Stimulated activated CD4-positive, alpha-beta T cell treated with anti-CD3 and anti-CD28 coated beads, TNF-alpha, amount 100 ng/mL, for 4 hours (primary cell): Measurements from ENCODE around the gene CFC1B.
"Not testable (repeated sequence)": the region's sequence is repeated elsewhere in the genome, so short reads cannot be mapped to it uniquely, and the experiment has no call there.

Source experiments
- DNase-seq, 3 experiments: peaks; one replicate each; pipeline ENCODE4 v3.0.0-alpha.2; 2020; ENCODE audit warnings: low read depth in 3 of 3

CFC1B gene

DNA sequence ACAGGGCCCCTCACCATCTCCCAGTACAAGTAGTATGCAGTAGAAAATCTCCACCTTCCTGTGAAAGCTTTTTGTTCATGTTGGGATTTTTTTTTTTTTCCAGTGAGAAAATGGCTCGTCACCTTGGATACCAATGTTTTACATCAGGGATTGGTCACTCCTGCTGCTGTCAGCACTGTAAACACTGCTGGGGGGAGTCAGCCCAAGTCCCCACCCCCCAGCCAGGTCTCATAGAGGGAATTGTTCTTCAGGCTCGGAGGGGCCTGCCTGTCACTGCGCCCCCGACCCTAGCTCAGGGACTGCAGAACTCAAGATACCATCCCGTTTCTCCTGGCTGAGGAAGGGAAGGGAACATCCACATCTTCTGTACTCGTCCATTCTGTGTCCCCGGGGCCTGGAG lies at the start of gene CFC1B:
CFC1B (plus strand) TSS at position 231 of the 400 bp plus-strand sequence. CDS start 263 bp downstream, outside the sequence.
- not testable (repeated sequence) for DNase-seq

DNA sequence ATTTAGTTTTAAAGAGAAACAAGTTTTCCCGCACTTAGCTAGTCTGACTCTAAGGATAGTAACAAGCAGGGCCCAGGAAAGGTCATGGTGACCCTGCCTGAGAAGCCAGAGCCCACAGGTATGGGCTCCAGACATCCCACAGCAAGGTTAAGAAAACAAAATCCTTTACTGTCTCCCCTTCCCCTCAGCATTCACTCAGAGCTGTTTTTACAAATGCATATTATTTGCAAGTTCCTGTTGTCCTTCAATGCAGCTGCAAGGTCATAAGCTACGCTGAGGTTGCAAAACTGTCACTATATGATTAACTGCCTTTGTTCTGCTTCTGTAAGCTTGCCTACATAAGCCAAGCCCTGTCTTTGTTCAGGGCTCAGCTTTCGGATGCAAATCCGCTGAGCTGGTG lies 29.9 kb upstream of the CFC1B start:
- DNase-seq, result not testable (repeated sequence)

DNA sequence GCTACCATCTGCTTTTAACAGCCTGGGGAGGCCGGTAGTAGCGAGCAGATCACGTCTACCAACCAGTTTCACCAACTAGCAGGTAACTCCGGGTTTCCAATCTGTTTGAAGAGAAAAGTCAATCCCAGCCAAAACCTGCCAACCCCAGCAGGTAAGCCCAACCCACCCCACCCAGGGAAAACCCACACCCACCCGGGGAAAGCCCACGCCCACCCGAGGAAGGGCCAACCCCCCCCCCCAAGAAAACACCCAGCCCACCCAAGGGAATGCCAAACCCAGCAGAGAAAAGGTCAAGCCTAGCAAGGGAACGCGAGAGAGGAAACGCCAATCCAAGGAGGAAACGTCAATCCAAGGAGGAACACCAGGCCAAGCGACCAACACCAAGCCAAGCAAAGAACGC lies 11.8 kb upstream of the CFC1B start, which contains the start of gene POTEI:
POTEI (minus strand) TSS at position 101 of the 400 bp plus-strand sequence; CDS start at position 8, 93 bp downstream.
- DNase-seq, result not testable (repeated sequence)

DNA sequence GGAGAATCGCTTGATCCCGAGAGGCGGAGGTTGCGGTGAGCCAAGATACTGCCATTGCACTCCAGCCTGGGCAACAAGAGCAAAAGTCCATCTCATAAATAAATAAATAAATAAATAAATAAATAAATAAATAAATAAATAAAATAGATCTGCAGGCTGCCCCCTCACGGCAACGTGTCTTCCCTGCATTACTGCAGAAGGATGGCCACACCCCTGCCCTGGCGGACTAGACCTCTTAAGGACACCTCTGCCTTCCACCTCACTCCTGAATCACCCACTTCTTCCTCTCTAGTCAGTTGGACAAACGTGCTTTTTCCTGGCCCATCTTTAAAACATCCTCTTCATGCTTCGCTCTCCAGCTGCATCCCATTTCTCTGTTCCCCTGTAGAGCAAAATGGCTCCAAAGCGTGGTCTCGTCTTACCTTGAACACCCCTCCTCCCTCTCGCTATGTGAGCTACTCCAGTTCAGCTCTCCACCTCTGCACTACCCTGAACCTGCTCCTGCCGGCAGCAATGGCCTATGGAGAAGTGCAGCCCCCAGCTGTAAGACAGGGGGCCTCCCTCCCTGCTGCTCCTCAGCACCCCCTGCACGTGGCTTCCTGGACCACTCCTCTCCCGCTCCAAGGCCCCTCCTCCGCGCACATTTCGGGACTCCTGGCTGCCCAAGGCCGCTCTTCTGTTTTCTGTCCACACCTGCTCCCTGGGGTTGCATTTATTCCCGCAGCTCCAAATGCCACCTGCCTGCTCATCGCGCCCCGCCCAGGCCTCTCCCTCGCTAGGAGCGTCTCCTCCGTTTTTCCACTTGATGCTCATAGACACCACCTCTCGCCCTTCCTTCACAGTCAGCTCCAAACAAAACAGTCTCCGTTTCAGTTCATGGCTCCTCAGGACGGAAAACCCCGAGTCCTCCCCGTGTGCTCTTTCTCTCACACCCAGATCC lies 9.9 kb upstream of the CFC1B start:
- not testable (repeated sequence) for DNase-seq

- DNase-seq, result not testable (repeated sequence)
Measured at GRCh38 chr2:130511747-130512451, 9.1 kb upstream of the CFC1B start.

GRCh38 chr2:130518516-130519106 lies 2.4 kb upstream of the CFC1B start:
- not testable (repeated sequence) for DNase-seq

- not testable (repeated sequence) for DNase-seq
Measured at GRCh38 chr2:130522390-130522789, 1.4 kb downstream of the CFC1B start.

- DNase-seq, result not testable (repeated sequence)
Measured at GRCh38 chr2:130527365-130527967, 6.4 kb downstream of the CFC1B start.

GRCh38 chr2:130529545-130529944 lies 8.5 kb downstream of the CFC1B start:
- DNase-seq, result not testable (repeated sequence)

- not testable (repeated sequence) for DNase-seq
Measured at GRCh38 chr2:130530212-130530611, 9.2 kb downstream of the CFC1B start.

GRCh38 chr2:130531225-130531624 lies 10.2 kb downstream of the CFC1B start:
- not testable (repeated sequence) for DNase-seq

GRCh38 chr2:130531672-130532071 lies 10.7 kb downstream of the CFC1B start:
- not testable (repeated sequence) for DNase-seq

GRCh38 chr2:130536654-130537053 lies 15.6 kb downstream of the CFC1B start:
- not testable (repeated sequence) for DNase-seq

DNA sequence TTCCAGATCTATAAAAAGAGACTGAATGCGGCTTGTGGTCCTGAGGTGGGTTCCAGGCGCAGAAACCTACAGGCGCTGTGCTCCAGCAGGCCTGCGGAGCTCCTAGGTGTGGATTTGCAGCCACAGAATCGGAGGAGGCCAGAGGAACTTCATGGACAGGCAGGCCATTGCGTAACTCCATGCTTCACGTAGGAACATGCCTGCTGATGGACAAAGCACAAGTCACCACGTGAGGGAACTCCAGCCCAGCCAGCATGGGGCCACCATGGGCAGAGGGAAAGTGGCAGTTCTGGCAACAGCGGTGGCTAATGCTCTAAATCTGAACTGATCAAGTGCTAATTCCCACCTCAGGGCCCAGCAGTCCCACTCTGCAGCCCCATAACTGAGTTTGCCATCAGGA lies 17.2 kb downstream of the CFC1B start:
- not testable (repeated sequence) for DNase-seq

- not testable (repeated sequence) for DNase-seq
Measured at GRCh38 chr2:130542789-130543188, 21.8 kb downstream of the CFC1B start.

DNA sequence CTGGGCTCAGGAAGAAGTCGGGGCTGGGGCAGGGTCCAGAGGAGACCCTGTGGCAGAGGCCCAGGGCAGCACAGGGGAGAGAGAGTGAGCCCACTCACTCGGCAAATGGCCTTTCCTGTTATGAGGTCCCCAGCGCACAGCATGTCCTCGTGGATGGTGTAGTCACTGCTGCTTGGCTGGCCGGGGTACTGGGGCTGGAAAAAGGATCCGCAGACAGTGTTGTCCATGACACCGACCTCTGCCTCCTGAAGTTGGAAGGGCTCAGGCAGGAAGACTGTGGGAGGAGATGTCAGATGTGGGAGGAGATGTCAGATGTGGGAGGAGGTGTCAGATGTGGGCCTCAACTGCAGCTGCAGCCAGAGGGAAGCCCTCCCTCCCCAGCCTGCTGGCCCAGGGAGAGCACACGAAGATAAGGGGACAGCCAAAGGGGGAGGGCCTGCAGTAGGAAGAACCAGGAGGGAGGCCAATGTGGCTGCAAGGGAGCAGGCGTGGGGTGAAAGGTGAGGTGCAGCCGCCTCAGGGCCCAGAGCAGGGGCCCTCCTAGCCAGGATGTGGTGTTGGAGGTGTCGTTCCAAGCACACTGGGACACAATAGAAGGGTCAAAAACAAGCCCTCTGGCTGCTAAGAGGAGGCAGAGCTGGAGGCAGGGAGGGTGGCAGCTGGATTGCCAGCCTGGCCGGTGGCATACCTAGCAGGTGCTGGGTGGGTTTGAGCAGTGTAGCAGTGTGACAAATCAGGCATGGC lies 22.9 kb downstream of the CFC1B start:
- DNase-seq, result not testable (repeated sequence)

GRCh38 chr2:130544978-130545377 lies 24.0 kb downstream of the CFC1B start:
- not testable (repeated sequence) for DNase-seq

GRCh38 chr2:130548418-130548817 lies 27.4 kb downstream of the CFC1B start:
- DNase-seq, result not testable (repeated sequence)

DNA sequence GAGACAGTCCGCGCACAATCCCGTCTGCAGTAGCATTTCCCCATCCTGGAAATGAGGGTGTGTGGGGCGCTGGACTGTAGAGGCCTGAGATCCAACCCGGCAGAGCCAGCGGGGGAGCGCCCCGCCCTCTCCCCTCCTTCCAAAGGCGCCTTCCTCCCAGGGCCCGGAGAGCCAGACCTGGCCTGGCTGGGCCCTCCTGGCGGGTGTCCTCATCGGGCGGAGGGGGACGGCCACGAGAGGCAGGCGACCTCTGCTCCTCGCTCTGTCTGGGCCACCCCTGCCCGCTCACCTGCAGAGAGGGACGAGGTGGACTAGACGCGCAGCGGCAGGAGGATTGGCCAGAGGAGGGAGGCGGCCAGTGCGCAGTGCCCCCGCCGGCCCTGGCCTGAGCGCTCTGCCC lies 28.5 kb downstream of the CFC1B start:
- not testable (repeated sequence) for DNase-seq

DNA sequence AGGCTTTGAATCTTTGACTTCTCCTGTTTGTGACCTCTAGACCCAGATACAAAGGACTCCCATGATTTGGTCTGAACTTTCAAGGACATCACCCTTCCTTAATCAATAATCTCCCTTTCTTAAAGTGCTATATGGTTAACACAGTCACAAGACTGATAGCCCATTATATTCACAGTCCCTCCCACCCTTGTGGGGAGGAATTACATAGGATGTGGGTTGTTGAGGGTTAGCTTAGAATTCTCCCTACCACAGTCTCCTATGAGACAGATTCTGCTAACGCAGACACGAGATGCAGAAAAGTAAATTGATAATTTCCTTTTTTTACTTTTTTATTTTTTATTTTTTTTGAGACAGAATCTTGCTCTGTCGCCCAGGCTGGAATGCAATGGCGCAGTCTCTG lies 33.2 kb downstream of the CFC1B start:
- not testable (repeated sequence) for DNase-seq

DNA sequence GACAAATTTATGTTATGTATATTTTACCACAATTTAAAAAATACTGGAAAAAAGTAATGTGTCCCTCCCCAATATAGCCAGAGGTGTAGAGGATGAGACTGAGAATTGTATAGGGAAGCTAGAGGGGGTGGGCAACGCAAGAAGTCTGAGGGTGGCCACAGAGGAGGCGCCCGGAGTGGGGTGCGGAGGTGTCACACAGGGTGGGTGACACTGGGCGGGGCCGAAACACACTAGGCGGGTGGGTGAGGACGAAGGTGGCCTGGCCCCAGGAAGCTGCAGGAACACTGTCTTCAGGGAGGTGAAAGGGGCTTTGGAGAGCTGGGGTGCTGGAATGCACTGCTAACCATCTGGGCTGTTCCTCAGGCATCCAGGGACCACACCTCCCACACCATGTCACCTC lies 35.4 kb downstream of the CFC1B start:
- DNase-seq, result not testable (repeated sequence)
